GM19372 (cell line): Measurements from ENCODE around the gene MC1R.
"Not testable (repeated sequence)": the region's sequence is repeated elsewhere in the genome, so short reads cannot be mapped to it uniquely, and the experiment has no call there.

Experiments used
- ATAC-seq: cut with Tn5 transposase; IDR thresholded peaks from one replicate; pipeline ENCODE4 v1.9.1; 2021; ENCODE audit warnings: mild to moderate bottlenecking, low read depth, moderate library complexity; ENCODE audit not compliant: unreplicated experiment

MC1R gene

DNA sequence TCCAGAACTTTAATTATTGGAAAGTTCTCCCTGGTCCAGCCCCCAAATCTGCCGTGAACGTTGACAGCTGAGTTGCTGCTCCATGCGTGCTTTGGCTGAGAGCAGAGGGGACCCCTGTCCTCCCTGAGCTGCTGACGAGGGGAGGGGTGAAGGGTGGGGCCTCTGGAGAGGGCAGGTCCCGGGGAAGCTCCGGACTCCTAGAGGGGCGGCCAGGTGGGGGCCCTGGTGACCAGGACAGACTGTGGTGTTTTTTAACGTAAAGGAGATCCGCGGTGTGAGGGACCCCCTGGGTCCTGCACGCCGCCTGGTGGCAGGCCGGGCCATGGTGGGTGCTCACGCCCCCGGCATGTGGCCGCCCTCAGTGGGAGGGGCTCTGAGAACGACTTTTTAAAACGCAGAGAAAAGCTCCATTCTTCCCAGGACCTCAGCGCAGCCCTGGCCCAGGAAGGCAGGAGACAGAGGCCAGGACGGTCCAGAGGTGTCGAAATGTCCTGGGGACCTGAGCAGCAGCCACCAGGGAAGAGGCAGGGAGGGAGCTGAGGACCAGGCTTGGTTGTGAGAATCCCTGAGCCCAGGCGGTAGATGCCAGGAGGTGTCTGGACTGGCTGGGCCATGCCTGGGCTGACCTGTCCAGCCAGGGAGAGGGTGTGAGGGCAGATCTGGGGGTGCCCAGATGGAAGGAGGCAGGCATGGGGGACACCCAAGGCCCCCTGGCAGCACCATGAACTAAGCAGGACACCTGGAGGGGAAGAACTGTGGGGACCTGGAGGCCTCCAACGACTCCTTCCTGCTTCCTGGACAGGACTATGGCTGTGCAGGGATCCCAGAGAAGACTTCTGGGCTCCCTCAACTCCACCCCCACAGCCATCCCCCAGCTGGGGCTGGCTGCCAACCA, at the start of gene MC1R:
Gene MC1R, plus strand, starts transcription at position 410 of the 895 bp plus-strand sequence. Its CDS starts 397 bp downstream, at position 807.
- ATAC-seq, result no peak

- no peak for ATAC-seq
Measured at GRCh38 chr16:89869911-89870310, 48.8 kb upstream of the MC1R start.

DNA sequence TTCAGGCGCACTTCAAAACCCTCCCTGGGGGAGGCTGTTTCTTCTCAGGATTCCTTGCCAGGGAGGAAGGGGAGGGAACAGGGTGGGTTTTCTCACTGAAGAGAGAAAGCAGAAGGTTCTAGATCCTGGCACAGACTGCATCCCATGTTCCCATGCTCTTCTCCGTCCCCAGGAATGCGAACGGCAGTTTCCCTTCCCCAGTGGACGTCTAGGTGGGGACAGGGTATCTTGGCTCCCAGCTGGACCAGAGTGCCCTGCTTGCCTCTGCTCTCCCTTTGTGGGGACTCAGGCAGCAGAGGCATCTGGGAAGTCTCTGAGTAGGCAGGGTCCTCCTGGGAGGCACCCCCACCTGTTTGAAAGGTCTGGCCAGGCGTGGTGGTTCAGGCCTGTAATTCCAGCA, 48.2 kb upstream of the MC1R start:
- no peak for ATAC-seq

- no peak for ATAC-seq
Measured at GRCh38 chr16:89871895-89872294, 46.8 kb upstream of the MC1R start.

DNA sequence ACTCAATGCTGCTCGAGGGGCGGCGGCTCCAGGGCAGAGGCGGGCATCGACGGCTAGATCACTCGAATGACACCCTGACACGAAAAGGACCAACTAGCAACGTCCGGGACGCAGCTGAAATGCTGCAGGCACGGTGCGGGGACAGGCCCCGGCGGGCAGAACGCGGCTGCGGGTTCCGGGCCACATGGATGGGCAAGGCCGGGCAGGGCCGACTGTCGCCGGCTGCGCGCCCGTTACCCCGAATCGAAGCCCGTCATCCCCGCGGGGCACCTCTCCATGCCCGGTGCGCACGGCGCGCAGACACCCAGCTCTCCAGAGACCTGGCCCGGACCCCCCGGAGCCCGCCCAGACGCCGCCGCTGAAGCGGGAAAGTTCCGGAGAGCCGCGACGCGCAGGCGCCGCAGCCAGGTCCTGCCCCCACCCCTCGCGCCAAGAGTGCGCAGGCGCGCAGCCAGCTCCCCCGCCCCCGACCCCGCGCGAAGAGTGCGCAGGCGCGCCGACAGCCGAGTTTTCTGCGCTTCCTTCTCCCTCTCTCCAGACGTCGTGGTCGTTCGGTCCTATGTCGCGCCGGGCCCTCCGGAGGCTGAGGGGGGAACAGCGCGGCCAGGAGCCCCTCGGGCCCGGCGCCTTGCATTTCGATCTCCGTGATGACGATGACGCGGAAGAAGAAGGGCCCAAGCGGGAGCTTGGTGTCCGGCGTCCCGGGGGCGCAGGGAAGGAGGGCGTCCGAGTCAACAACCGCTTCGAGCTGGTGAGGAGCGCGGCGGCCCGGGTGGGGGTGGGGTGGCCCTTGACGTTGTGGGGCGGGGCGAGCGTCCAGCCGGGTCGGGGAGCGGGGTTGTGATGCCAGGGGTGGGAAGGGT, 45.3 kb upstream of the MC1R start, which contains the start of gene TCF25:
Gene TCF25, plus strand, starts transcription at position 484 of the 863 bp plus-strand sequence. Its CDS starts 76 bp downstream, at position 560.
- ATAC-seq, result peak; percentile 37

- ATAC-seq, result peak; percentile 74
Measured at GRCh38 chr16:89873972-89874689, 44.5 kb upstream of the MC1R start.

- ATAC-seq, result not testable (repeated sequence)
Measured at GRCh38 chr16:89879123-89879522, 39.5 kb upstream of the MC1R start.

DNA sequence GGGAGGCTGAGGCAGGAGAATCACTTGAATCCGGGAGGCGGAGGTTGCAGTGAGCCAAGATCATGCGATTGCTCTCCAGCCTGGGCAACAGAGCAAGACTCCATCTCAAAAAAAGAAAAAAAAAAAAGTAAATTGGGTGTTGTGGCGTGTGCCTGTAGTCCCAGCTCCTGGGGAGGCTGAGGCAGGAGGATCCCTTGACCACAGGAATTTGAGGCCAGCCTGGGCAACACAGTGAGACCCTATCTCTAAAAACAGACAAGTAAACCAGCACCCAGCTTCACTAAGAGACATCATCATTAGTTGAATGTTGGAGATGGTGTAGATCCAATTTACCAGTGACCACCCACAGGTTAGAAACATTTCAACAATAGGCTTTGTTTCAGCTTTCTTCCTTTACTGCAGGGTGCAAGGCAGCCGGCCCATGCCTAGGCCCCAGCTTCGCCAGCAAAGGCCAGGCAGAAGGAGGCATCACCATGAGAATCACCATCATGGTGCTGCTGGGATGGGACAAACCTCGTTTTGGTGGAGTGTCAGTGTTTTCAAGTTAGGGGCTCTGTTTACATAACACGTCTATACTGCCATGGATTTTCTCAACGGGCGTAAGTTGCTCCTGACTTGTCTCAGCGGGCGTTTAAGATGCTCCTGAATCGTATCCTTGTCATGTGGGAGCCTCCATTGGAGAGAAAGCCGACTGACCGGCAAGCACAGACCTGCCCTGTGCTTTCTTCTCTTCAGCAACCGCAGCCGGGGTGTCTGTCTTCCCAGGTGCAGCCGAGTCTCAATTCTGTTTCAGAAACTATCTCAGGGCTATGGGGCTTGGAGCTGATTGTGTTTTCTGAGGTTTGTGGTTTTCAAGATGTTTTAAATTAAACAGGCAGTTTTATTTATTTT, 37.9 kb upstream of the MC1R start:
- no peak for ATAC-seq

GRCh38 chr16:89881368-89881730, 37.3 kb upstream of the MC1R start:
- ATAC-seq, result no peak

DNA sequence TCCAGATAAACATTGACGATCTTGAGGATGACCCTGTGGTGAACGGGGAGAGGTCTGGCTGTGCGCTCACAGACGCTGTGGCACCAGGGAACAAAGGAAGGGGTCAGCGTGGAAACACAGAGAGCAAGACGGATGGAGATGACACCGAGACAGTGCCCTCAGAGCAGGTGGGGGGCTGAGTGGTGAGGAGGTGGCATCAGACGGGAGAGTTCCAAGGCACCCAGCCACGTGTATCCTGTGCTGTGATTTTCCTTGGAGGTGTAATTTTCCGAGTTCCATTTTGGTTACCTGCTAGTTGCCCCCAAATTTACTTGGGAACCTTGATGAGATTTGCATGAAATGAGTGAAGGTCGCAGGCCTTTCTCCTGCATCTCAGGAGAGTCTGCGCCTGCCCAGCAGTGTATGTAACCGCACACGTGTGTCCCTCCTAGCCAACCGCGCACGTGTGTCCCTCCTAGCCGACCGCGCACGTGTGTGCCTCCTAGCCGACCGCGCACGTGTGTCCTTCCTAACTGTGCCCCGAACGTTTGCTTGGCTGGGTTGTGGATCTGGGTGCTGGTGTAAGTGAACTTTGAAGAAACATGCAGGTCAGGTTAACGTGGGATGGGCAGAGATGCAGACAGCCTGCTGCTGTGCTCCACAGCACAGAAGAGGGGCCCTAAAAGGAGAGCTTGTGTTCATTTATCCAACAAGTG, 35.2 kb upstream of the MC1R start:
- no peak for ATAC-seq

GRCh38 chr16:89884041-89884421, 34.6 kb upstream of the MC1R start:
- no peak for ATAC-seq

DNA sequence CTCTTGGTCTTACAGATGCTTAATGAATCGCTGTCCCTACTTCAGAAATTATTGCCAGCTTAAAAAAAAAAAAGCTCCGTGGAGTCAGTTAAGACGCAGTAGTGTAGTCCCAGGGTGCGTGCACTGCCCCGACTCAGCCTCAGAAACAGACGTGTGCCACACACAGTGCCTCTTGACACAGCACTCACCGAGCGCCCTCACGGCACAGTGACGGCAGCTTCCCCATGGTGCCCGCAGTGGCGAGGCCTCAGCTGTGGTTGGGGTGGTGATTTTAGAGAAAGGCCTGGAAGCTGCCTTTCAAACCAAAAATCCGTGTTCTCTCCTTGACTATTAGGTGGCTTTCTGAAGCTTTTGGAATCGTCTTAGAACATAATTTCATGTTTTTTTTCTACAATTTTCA, 31.4 kb upstream of the MC1R start:
- no peak for ATAC-seq

- ATAC-seq, result no peak
Measured at GRCh38 chr16:89890200-89890599, 28.5 kb upstream of the MC1R start.

DNA sequence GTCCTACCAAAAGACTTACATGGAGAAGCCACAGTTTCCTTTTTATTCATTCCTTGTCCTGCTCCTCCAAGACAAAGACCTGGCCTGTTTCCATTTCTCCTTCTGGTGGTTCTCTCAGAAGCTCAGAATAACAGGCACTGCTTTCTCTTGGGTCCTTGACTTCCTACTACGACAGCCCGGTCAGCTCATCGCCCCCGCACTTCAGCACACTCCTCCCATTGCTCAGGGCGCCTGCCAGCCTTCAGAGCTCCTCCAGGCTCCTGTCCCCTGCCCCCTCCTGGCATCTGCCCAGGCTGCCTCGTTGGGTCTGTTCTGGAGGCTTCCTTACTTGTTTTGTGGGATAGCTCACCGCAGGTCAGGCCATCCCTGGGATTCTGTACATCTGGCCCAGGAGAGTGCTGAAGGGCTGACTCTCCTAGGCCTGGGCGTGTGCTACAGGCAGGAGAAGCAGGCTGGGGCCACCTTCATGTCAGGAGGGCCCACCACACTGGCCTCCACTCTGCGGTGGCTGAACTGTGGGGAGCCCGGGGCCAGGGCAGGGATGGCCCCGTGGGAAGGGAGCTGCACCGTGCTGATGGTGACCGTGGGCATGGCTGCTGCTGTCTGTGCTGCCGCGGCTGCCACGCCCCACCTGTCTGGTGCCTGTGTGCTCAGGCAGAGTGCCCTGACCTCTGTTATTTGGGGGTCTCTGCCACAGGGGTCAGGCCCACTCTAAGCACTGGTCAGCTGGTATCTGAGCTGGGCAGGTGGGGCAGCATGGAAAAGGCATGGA, 27.6 kb upstream of the MC1R start:
- no peak for ATAC-seq

- no peak for ATAC-seq
Measured at GRCh38 chr16:89892055-89892630, 26.5 kb upstream of the MC1R start.

DNA sequence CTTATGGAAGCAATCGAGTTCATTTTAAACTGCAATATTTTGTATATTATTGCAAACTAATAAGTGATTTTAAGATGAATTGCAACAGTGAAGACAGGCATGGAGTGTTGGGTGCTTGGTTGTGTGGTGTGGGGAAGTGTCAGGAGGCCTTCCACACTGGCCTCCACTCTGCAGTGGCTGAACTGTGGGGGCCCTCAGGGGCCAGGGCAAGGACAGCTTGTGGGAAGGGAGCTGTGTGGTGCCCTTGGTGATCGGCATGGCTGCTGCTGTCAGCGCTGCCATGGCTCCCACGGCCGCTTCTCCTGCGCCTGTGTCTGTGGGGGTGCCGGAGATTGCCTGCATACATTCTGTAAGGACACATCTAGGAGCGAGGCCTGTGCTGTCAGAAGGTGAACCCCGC, 26.0 kb upstream of the MC1R start:
- no peak for ATAC-seq

GRCh38 chr16:89893642-89894548, 24.8 kb upstream of the MC1R start:
- no peak for ATAC-seq
